ENCODE results near the gene PIP5K1C. TPM values are rescaled to one million over a fixed set of nuclear protein-coding genes. Genes with fewer than 3 reads are reported as not detected.

The PIP5K1C gene
- total RNA-seq, 6 experiments from 2014 or later, result 73.8 to 95.6 (median 78.7) TPM

DNA sequence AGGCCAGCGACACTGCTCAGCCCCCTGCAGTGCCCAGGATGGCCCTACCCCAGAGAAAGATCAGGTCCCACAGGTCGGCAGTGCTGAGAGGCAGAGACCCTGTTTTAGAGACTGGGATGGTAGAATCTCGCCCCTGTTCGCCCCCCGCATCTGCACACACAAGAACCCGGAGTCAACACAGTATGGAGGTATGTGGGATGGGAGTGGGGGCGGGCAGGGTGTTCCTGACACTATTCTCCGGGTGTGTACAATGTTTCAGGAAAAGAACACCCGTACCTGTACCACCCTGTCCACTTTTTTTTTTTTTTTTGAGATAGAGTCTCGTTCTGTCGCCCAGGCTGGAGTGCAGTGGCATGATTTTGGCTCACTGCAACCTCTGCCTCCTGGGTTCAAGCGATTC, 19.3 kb downstream of the PIP5K1C start:
- H3K4me1 Mint-ChIP-seq (ENCODE audit: low read depth), result peaks cover 15% of the 10 kb centered on the region; the same call in 1 of the 2 replicates
- TF ChIP-seq, protein P1, sequence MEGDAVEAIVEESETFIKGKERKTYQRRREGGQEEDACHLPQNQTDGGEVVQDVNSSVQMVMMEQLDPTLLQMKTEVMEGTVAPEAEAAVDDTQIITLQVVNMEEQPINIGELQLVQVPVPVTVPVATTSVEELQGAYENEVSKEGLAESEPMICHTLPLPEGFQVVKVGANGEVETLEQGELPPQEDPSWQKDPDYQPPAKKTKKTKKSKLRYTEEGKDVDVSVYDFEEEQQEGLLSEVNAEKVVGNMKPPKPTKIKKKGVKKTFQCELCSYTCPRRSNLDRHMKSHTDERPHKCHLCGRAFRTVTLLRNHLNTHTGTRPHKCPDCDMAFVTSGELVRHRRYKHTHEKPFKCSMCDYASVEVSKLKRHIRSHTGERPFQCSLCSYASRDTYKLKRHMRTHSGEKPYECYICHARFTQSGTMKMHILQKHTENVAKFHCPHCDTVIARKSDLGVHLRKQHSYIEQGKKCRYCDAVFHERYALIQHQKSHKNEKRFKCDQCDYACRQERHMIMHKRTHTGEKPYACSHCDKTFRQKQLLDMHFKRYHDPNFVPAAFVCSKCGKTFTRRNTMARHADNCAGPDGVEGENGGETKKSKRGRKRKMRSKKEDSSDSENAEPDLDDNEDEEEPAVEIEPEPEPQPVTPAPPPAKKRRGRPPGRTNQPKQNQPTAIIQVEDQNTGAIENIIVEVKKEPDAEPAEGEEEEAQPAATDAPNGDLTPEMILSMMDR (IDR thresholded peaks at IDR 0.05), result no peak
- H3K9me3 Mint-ChIP-seq, result peaks cover 11% of the 10 kb centered on the region
- DNase-seq, result no peak
- peaks cover 20% of the 10 kb centered on the region for H3K36me3 Mint-ChIP-seq (ENCODE audit: low read depth)
- no peak overlapping the region for H3K4me3 Mint-ChIP-seq
- H3K27ac Mint-ChIP-seq, result no peak overlapping the region
- peaks cover 2% of the 10 kb centered on the region for H3K27me3 Mint-ChIP-seq (ENCODE audit: insufficient read depth)

DNA sequence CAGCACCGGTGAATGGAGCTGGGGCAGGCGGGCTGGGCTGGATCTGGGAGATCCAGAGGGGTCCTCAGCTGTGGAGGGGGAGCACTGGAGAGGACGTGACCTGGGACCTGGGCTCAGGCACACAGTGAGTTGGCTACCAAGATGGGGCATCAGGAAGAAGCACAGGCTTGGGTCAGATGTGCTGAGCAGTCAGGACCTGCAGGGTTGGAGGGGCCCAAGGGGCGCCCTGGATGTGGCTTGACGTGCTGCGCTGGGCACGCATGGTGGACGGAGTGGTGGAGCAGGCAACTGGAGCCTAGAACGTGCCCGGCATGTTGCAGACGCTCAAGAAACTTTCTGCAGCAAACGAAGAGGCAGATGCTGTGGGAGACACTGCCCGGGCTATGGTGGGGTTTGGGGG, 20.7 kb downstream of the PIP5K1C start:
- Mint-ChIP-seq H3K4me3 (no peak overlapping the region), H3K4me1 (ENCODE audit: low read depth) (peaks cover 15% of the 10 kb centered on the region; the same call in 1 of the 2 replicates), H3K27me3 (ENCODE audit: insufficient read depth) (peaks cover 2% of the 10 kb centered on the region), H3K27ac (no peak overlapping the region), H3K9me3 (peaks cover 5% of the 10 kb centered on the region), H3K36me3 (ENCODE audit: low read depth) (peaks cover 18% of the 10 kb centered on the region)
- no peak for DNase-seq
- TF ChIP-seq, protein P1 (IDR thresholded peaks at IDR 0.05), result no peak

DNA sequence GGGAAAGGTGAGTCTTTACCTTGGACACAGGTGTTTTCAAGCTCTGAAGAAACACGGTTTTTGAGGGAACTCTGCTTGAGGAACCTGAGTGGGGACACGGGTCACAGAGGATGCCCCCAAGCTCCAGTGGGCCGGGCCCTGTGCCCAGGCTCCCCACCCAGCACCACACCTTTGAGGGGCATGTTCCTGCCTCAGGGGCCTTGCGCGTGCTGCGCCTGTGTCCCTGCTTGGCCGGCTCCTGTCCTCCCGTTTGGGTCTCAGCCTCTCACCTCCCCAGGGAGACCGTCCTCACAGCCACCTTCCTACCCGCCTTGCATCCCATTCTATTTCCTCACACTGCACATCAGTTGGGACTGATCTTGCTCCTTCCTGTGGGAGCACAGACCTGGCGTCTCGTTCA, 21.1 kb downstream of the PIP5K1C start:
- no peak overlapping the region for H3K4me3 Mint-ChIP-seq
- no peak for DNase-seq
- peaks cover 16% of the 10 kb centered on the region for H3K36me3 Mint-ChIP-seq (ENCODE audit: low read depth)
- H3K4me1 Mint-ChIP-seq (ENCODE audit: low read depth), result peaks cover 12% of the 10 kb centered on the region; the same call in 1 of the 2 replicates
- H3K27me3 Mint-ChIP-seq (ENCODE audit: insufficient read depth), result peaks cover 2% of the 10 kb centered on the region
- TF ChIP-seq, protein P1 (IDR thresholded peaks at IDR 0.05), result no peak
- peaks cover 3% of the 10 kb centered on the region for H3K9me3 Mint-ChIP-seq
- H3K27ac Mint-ChIP-seq, result no peak overlapping the region

DNA sequence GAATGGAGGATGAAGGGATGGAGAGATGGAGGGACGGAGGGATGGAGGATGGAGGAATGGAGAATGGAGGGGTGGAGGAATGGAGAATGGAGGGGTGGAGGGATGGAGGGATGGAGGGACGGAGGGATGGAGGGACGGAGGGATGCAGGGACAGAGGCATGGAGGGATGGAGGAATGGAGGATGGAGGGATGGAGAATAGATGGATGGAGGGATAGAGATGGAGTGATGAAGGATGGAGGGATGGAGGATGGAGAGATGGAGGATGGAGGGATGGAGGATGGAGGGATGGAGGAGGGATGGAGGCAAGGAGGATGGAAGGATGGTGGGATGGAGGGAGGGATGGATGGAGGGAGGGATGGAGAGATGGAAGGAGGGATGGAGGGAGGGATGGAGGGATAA, 22.1 kb downstream of the PIP5K1C start:
- Mint-ChIP-seq H3K4me3 (no peak overlapping the region), H3K27ac (no peak overlapping the region), H3K4me1 (ENCODE audit: low read depth) (peaks cover 4% of the 10 kb centered on the region; the same call in 1 of the 2 replicates), H3K9me3 (no peaks in the 10 kb centered on the region), H3K27me3 (ENCODE audit: insufficient read depth) (peaks cover 4% of the 10 kb centered on the region), H3K36me3 (ENCODE audit: low read depth) (peaks cover 12% of the 10 kb centered on the region; the same call in 1 of the 2 replicates)
- DNase-seq, result no peak
- TF ChIP-seq, protein P1 (IDR thresholded peaks at IDR 0.05), result no peak

DNA sequence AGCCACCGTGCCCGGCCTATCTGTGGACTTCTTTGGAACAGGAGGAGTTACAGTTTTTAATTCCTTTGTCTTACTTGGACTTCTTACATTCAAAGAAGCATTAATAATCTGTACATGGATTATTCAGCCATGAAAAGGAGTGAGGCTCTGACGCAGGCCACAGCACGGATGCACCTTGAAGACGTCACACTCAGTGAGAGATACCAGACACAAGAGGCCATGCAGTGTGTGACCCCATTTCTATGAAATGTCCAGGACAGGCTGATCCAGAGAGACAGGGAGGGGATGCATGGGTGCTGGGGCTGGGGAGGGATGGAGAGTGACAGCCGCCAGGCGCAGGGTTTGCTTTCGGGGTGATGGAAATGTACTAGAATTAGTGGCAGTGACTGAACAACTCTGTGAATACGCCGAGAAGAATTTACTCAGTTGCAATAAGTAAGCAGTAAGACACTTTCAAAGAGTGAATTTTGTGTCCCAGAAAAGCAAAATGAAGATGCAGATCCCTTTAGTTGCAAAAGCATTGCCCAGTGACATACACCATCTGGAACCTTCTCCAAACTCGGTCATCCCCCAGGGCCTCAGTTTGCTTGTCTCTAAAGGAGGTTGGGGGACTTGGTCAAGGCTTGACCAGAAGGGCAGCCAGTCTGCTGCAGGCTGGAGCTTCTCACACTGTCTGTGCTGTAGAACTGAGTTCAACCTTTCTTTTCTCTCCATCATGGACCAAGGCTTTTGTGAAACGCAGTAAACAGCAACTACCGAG, 25.3 kb downstream of the PIP5K1C start:
- Mint-ChIP-seq H3K36me3 (ENCODE audit: low read depth) (peaks cover 6% of the 10 kb centered on the region; the same call in 1 of the 2 replicates), H3K27ac (no peak overlapping the region), H3K27me3 (ENCODE audit: insufficient read depth) (peaks cover 6% of the 10 kb centered on the region), H3K4me1 (ENCODE audit: low read depth) (peaks cover 26% of the 10 kb centered on the region), H3K9me3 (no peaks in the 10 kb centered on the region), H3K4me3 (no peak overlapping the region)
- no peak for DNase-seq
- TF ChIP-seq, protein P1 (IDR thresholded peaks at IDR 0.05), result no peak
